Type B pancreatic cell (in vitro differentiated cells): Measurements from ENCODE around the gene TOPBP1. TPM values are rescaled to one million over a fixed set of nuclear protein-coding genes. Genes with fewer than 3 reads are reported as not detected.

ENCODE experiments used
- DNase-seq: peaks from one replicate; pipeline ENCODE4 v3.0.0; 2021; ENCODE audit warnings: mixed read lengths; ENCODE audit not compliant: unreplicated experiment; ENCODE audit errors: extremely low spot score
- H3K27ac Mint-ChIP-seq: 2 replicates; pipeline ENCODE4 v1.8.0; 2021; ENCODE audit warnings: mild to moderate bottlenecking, mixed read lengths
- H3K27me3 Mint-ChIP-seq: 2 replicates; pipeline ENCODE4 v1.8.0; 2021; ENCODE audit warnings: mixed read lengths
- H3K36me3 Mint-ChIP-seq: 2 replicates; pipeline ENCODE4 v1.8.0; 2021; ENCODE audit warnings: mixed read lengths
- H3K4me1 Mint-ChIP-seq: one replicate; pipeline ENCODE4 v1.8.0; 2021; ENCODE audit warnings: mixed read lengths; ENCODE audit not compliant: unreplicated experiment
- H3K4me3 Mint-ChIP-seq: 2 replicates; pipeline ENCODE4 v1.8.0; 2021; ENCODE audit warnings: mild to moderate bottlenecking, mixed read lengths
- H3K9me3 Mint-ChIP-seq: 2 replicates; pipeline ENCODE4 v1.8.0; 2021; ENCODE audit warnings: mixed read lengths
- total RNA-seq: library from RNA; stranded (reverse); gene quantifications from 2 replicates; pipeline ENCODE4 v1.2.1, GENCODE V29; 2021; ENCODE audit warnings: low replicate concordance
- TF ChIP-seq, protein P1 (sequence below): fragments of 200-600 bp; sonication (generic); conservative IDR thresholded peaks from 2 replicates; pipeline ENCODE4 v1.5.0; 2021; ENCODE audit warnings: antibody characterized with exemption, mild to moderate bottlenecking

Gene TOPBP1
- total RNA-seq, 1 donor from 2014 or later, result 44.4 TPM

DNA sequence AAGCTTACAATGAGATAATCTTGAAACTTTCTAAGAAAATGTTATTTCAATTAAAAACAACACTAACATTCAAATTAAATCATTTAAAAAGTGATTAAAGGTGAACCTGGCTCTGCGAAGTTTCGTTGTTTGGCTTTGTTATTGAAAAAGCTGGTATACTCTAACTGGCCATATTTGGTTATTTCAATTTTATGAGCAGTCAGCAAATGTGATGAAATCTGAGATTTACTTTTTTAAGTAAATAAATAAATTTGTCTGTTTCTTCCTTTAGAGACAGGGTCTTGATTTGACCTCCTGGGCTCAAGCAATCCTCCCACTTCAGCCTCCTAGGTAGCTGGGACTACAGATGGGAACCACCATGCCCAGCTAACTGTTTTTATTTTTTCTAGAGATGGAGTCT lies 50.2 kb downstream of the TOPBP1 start:
- H3K4me3 Mint-ChIP-seq, result no peak overlapping the region
- H3K9me3 Mint-ChIP-seq, result no peaks in the 10 kb centered on the region
- H3K4me1 Mint-ChIP-seq, result no peaks in the 10 kb centered on the region
- H3K36me3 Mint-ChIP-seq, result peaks cover 25% of the 10 kb centered on the region
- no peak overlapping the region for H3K27ac Mint-ChIP-seq
- H3K27me3 Mint-ChIP-seq, result no peaks in the 10 kb centered on the region
- no peak for DNase-seq
- TF ChIP-seq, protein P1, sequence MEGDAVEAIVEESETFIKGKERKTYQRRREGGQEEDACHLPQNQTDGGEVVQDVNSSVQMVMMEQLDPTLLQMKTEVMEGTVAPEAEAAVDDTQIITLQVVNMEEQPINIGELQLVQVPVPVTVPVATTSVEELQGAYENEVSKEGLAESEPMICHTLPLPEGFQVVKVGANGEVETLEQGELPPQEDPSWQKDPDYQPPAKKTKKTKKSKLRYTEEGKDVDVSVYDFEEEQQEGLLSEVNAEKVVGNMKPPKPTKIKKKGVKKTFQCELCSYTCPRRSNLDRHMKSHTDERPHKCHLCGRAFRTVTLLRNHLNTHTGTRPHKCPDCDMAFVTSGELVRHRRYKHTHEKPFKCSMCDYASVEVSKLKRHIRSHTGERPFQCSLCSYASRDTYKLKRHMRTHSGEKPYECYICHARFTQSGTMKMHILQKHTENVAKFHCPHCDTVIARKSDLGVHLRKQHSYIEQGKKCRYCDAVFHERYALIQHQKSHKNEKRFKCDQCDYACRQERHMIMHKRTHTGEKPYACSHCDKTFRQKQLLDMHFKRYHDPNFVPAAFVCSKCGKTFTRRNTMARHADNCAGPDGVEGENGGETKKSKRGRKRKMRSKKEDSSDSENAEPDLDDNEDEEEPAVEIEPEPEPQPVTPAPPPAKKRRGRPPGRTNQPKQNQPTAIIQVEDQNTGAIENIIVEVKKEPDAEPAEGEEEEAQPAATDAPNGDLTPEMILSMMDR, result no peak

DNA sequence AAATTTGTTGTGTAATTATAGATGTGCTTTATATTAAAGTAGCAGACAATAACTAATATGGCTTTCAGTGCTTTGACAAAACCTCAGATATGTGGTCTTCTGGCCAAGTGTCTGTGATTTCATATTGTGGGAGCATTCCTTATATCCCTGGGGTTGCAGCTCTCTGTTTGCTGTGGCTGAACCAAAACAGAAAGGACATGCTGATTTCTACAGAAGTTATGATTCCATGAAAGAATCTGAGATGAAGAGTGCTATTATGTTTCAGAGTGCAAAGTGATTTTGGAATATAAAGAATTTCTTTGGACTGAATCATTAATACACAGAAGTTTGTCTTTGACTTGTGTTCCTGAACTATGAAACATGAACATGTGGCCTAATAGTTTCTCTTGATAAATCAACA lies 51.7 kb downstream of the TOPBP1 start:
- peaks cover 29% of the 10 kb centered on the region for H3K36me3 Mint-ChIP-seq
- no peaks in the 10 kb centered on the region for H3K9me3 Mint-ChIP-seq
- no peaks in the 10 kb centered on the region for H3K27me3 Mint-ChIP-seq
- DNase-seq, result no peak
- no peaks in the 10 kb centered on the region for H3K4me1 Mint-ChIP-seq
- TF ChIP-seq, protein P1, result no peak
- H3K27ac Mint-ChIP-seq, result no peak overlapping the region
- no peak overlapping the region for H3K4me3 Mint-ChIP-seq

DNA sequence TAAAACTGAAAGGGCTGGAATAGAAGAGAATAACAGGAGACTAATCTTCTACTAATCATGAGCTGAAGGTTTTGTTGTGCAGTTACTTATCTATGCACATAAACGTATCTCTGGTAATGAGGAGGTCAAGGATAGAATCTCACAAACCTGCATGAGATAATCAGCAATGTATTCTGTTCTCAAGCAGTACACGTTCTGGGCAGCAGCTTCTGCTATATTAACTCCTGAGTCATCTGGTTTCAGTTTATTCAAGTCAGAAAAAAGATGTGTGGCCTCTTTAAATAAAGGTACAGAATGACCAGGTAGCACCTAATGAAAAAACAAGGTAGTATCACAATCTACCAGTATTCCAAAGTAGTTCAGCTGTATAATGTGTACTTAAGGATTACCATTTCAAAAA lies 53.4 kb downstream of the TOPBP1 start:
- H3K36me3 Mint-ChIP-seq, result peaks cover 31% of the 10 kb centered on the region
- H3K27ac Mint-ChIP-seq, result no peak overlapping the region
- H3K9me3 Mint-ChIP-seq, result no peaks in the 10 kb centered on the region
- TF ChIP-seq, protein P1, result no peak
- no peak overlapping the region for H3K4me3 Mint-ChIP-seq
- DNase-seq, result no peak
- H3K27me3 Mint-ChIP-seq, result no peaks in the 10 kb centered on the region
- H3K4me1 Mint-ChIP-seq, result no peaks in the 10 kb centered on the region

DNA sequence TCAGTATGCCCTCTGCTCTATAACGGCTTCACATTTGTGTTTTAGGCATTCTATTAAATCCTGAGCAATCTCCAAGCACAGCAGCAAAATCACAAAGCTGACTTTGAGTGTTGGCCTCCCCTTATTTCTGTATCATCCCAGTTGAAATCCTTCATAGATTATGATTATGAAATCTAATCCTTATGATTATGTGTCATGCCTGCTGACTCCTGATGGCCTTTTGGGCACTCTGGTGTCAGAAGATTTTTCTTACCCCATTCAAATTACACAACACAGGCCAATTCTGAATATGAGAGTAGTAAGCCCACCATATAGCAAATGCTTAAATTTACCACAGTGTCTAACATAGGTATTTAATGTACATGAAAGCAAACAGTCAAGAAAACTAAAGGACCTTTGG lies 53.9 kb downstream of the TOPBP1 start:
- peaks cover 34% of the 10 kb centered on the region for H3K36me3 Mint-ChIP-seq
- TF ChIP-seq, protein P1, result no peak
- no peaks in the 10 kb centered on the region for H3K4me1 Mint-ChIP-seq
- H3K9me3 Mint-ChIP-seq, result no peaks in the 10 kb centered on the region
- no peak overlapping the region for H3K4me3 Mint-ChIP-seq
- H3K27me3 Mint-ChIP-seq, result no peaks in the 10 kb centered on the region
- H3K27ac Mint-ChIP-seq, result no peak overlapping the region
- DNase-seq, result no peak

DNA sequence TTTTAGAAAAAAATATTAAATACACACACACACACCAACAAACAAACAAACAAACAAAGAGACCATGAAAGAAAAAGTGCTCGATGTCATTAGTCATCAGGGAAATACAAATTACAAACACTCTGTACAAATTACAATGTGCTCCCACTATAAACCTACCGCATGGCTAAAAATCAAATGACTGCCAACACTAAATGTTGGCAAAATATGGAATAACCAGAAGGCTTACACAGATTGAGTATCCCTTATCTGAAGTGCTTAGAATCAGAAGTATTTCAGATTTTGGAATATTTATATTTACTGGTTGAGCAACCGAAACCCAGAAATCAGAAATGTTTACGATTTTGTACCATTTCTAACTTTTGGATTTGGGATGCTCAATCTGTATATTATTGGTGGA lies 54.8 kb downstream of the TOPBP1 start:
- TF ChIP-seq, protein P1, result no peak
- no peak overlapping the region for H3K27ac Mint-ChIP-seq
- DNase-seq, result no peak
- H3K9me3 Mint-ChIP-seq, result no peaks in the 10 kb centered on the region
- H3K36me3 Mint-ChIP-seq, result peaks cover 34% of the 10 kb centered on the region
- no peaks in the 10 kb centered on the region for H3K27me3 Mint-ChIP-seq
- H3K4me3 Mint-ChIP-seq, result no peak overlapping the region
- H3K4me1 Mint-ChIP-seq, result no peaks in the 10 kb centered on the region

DNA sequence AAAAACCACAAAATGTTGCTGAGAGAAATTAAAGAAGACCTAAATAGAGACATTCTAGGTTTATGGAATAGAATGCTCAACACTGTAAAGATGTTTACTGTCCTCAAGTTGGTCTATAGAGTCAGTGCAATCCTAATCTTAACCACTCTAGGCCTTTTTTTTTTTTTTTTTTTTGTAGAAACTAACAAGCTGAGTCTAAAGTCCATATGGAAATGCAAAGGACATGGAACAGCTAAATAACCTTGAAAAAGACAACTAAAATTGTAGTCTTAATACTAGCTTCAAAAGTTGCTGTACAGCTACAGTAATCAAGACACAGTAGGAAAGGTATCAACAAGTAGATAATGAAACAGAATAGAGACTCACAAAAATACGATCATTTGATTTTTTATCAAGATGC lies 55.4 kb downstream of the TOPBP1 start:
- peaks cover 34% of the 10 kb centered on the region for H3K36me3 Mint-ChIP-seq
- H3K27ac Mint-ChIP-seq, result no peak overlapping the region
- no peaks in the 10 kb centered on the region for H3K9me3 Mint-ChIP-seq

More for the DNA sequence above, 55.4 kb downstream of the TOPBP1 start:
- TF ChIP-seq, protein P1, result no peak
- H3K27me3 Mint-ChIP-seq, result no peaks in the 10 kb centered on the region
- H3K4me1 Mint-ChIP-seq, result no peaks in the 10 kb centered on the region
- H3K4me3 Mint-ChIP-seq, result no peak overlapping the region
- DNase-seq, result no peak
